ENCODE data around the gene NLRP9.

Gene NLRP9

GRCh38 chr19:55687281-55688201, 50.7 kb downstream of the NLRP9 start:
- no peak for DNase-seq

- DNase-seq, result no peak
Measured at GRCh38 chr19:55686311-55687050, 51.7 kb downstream of the NLRP9 start.

- no peak for DNase-seq
Measured at GRCh38 chr19:55685776-55686175, 52.4 kb downstream of the NLRP9 start.

- no peak for DNase-seq
Measured at GRCh38 chr19:55684946-55685681, 53.1 kb downstream of the NLRP9 start.

- no peak for DNase-seq
Measured at GRCh38 chr19:55683449-55684261, 54.5 kb downstream of the NLRP9 start.

GRCh38 chr19:55681131-55682092, 56.8 kb downstream of the NLRP9 start:
- DNase-seq, result no peak

GRCh38 chr19:55680339-55681130, 57.7 kb downstream of the NLRP9 start:
- no peak for DNase-seq

GRCh38 chr19:55679343-55680257, 58.6 kb downstream of the NLRP9 start:
- DNase-seq, result no peak

GRCh38 chr19:55678121-55678671, 60.0 kb downstream of the NLRP9 start:
- no peak for DNase-seq

GRCh38 chr19:55677572-55678028, 60.6 kb downstream of the NLRP9 start:
- no peak for DNase-seq

GRCh38 chr19:55676889-55677505, 61.2 kb downstream of the NLRP9 start:
- no peak for DNase-seq

GRCh38 chr19:55676383-55676782, 61.8 kb downstream of the NLRP9 start:
- no peak for DNase-seq

GRCh38 chr19:55675661-55676354, 62.4 kb downstream of the NLRP9 start:
- DNase-seq, result no peak

GRCh38 chr19:55674841-55675660, 63.2 kb downstream of the NLRP9 start, which contains the start of gene EPN1:
Gene EPN1, plus strand, starts transcription at chr19:55675226. Its CDS starts 3,402 bp downstream, at chr19:55678628.
- DNase-seq, result peak; percentile 92

GRCh38 chr19:55674459-55674840, 63.8 kb downstream of the NLRP9 start:
- DNase-seq, result no peak

- no peak for DNase-seq
Measured at GRCh38 chr19:55673889-55674288, 64.3 kb downstream of the NLRP9 start.

- DNase-seq, result no peak
Measured at GRCh38 chr19:55673465-55673864, 64.7 kb downstream of the NLRP9 start.

Measured in KG1 (cell line).